Activated naive CD4-positive, alpha-beta T cell treated with anti-CD3 and anti-CD28 coated beads, Interleukin-2, amount 10 ng/mL, durations not matched to agents 7 days and 5 days (primary cell): Measurements from ENCODE around the gene CDH4.

Experiments
- CTCF ChIA-PET: fragments of 350-600 bp; sonication (Branson Sonifier 250); formaldehyde crosslinking; loops from one replicate; lab custom pipeline; 2021; ENCODE audit warnings: antibody characterized with exemption; lab: Charles Lee
- DNase-seq: peaks from one replicate; pipeline ENCODE4 v3.0.0-alpha.2; 2020
- H3K27ac Mint-ChIP-seq: one replicate; pipeline ENCODE4 v1.8.0; 2021; ENCODE audit warnings: mild to moderate bottlenecking, moderate library complexity, mixed read lengths
- H3K27me3 Mint-ChIP-seq: one replicate; pipeline ENCODE4 v1.8.0; 2021; ENCODE audit warnings: mild to moderate bottlenecking, mixed read lengths
- H3K36me3 Mint-ChIP-seq: one replicate; pipeline ENCODE4 v1.8.0; 2021; ENCODE audit warnings: mixed read lengths
- H3K4me1 Mint-ChIP-seq: one replicate; pipeline ENCODE4 v1.8.0; 2021; ENCODE audit warnings: mixed read lengths
- H3K4me3 Mint-ChIP-seq: one replicate; pipeline ENCODE4 v1.8.0; 2021; ENCODE audit warnings: mild to moderate bottlenecking, moderate library complexity, mixed read lengths
- H3K9me3 Mint-ChIP-seq: one replicate; pipeline ENCODE4 v1.8.0; 2021; ENCODE audit warnings: mixed read lengths

The CDH4 gene

GRCh38 chr20:61896058-61896961 is 644.2 kb downstream of the CDH4 start:
- H3K9me3 Mint-ChIP-seq: no peaks in the 10 kb centered on the region
- CTCF ChIA-PET: interaction anchor here (0.7 to 1.4 kb wide), 7 partner anchors 9 to 1839 kb away, joined by 3 to 5 read pairs (median 4); no protein-coding TSS in a partner anchor

GRCh38 chr20:61897401-61898295 is 645.6 kb downstream of the CDH4 start:
- no peaks in the 10 kb centered on the region for H3K27me3 Mint-ChIP-seq
- no peak overlapping the region for H3K4me3 Mint-ChIP-seq
- CTCF ChIA-PET: no interaction called here
- DNase-seq: no peak
- H3K9me3 Mint-ChIP-seq: no peaks in the 10 kb centered on the region
- H3K36me3 Mint-ChIP-seq: no peaks in the 10 kb centered on the region
- peaks cover 4% of the 10 kb centered on the region for H3K4me1 Mint-ChIP-seq
- H3K27ac Mint-ChIP-seq: no peak overlapping the region

More at GRCh38 chr20:61896058-61896961, 644.2 kb downstream of the CDH4 start:
- Mint-ChIP-seq H3K4me3 (no peak overlapping the region), H3K27me3 (no peaks in the 10 kb centered on the region), H3K4me1 (no peaks in the 10 kb centered on the region), H3K36me3 (no peaks in the 10 kb centered on the region), H3K27ac (no peak overlapping the region)
- peak; percentile 46 for DNase-seq

GRCh38 chr20:61898405-61898804 is 646.3 kb downstream of the CDH4 start:
- CTCF ChIA-PET: no interaction called here
- Mint-ChIP-seq H3K27ac (no peak overlapping the region), H3K27me3 (no peaks in the 10 kb centered on the region), H3K36me3 (no peaks in the 10 kb centered on the region), H3K4me3 (no peak overlapping the region), H3K9me3 (no peaks in the 10 kb centered on the region), H3K4me1 (peaks cover 4% of the 10 kb centered on the region)
- no peak for DNase-seq

GRCh38 chr20:61900011-61900944 is 648.2 kb downstream of the CDH4 start:
- H3K36me3 Mint-ChIP-seq: no peaks in the 10 kb centered on the region

GRCh38 chr20:61900945-61901293 is 648.9 kb downstream of the CDH4 start:
- DNase-seq: no peak
- Mint-ChIP-seq H3K27me3 (no peaks in the 10 kb centered on the region), H3K4me1 (peaks cover 4% of the 10 kb centered on the region), H3K36me3 (no peaks in the 10 kb centered on the region), H3K27ac (no peak overlapping the region), H3K4me3 (no peak overlapping the region), H3K9me3 (no peaks in the 10 kb centered on the region)
- CTCF ChIA-PET: no interaction called here

More at GRCh38 chr20:61900011-61900944, 648.2 kb downstream of the CDH4 start:
- Mint-ChIP-seq H3K4me1 (peaks cover 4% of the 10 kb centered on the region), H3K9me3 (no peaks in the 10 kb centered on the region), H3K27me3 (no peaks in the 10 kb centered on the region), H3K4me3 (no peak overlapping the region), H3K27ac (no peak overlapping the region)
- CTCF ChIA-PET: no interaction called here
- DNase-seq: no peak

- Mint-ChIP-seq H3K4me1 (peaks cover 4% of the 10 kb centered on the region), H3K4me3 (no peak overlapping the region), H3K9me3 (no peaks in the 10 kb centered on the region), H3K27ac (no peak overlapping the region), H3K36me3 (no peaks in the 10 kb centered on the region), H3K27me3 (no peaks in the 10 kb centered on the region)
- CTCF ChIA-PET: no interaction called here
- no peak for DNase-seq
Observed at GRCh38 chr20:61901392-61902220, 649.5 kb downstream of the CDH4 start.

GRCh38 chr20:61902221-61902869 is 650.3 kb downstream of the CDH4 start:
- DNase-seq: no peak
- Mint-ChIP-seq H3K27me3 (no peaks in the 10 kb centered on the region), H3K4me1 (peaks cover 4% of the 10 kb centered on the region), H3K36me3 (no peaks in the 10 kb centered on the region), H3K4me3 (no peak overlapping the region), H3K9me3 (no peaks in the 10 kb centered on the region), H3K27ac (no peak overlapping the region)
- CTCF ChIA-PET: no interaction called here

GRCh38 chr20:61903575-61904340 is 651.7 kb downstream of the CDH4 start:
- Mint-ChIP-seq H3K27me3 (no peaks in the 10 kb centered on the region), H3K27ac (no peak overlapping the region), H3K4me3 (no peak overlapping the region), H3K4me1 (peaks cover 4% of the 10 kb centered on the region), H3K9me3 (no peaks in the 10 kb centered on the region), H3K36me3 (no peaks in the 10 kb centered on the region)
- CTCF ChIA-PET: no interaction called here
- DNase-seq: no peak

GRCh38 chr20:61904456-61904855 is 652.4 kb downstream of the CDH4 start:
- CTCF ChIA-PET: no interaction called here
- Mint-ChIP-seq H3K27ac (no peak overlapping the region), H3K4me3 (no peak overlapping the region), H3K36me3 (no peaks in the 10 kb centered on the region), H3K4me1 (peaks cover 4% of the 10 kb centered on the region), H3K9me3 (no peaks in the 10 kb centered on the region), H3K27me3 (peaks cover 1% of the 10 kb centered on the region)
- no peak for DNase-seq

GRCh38 chr20:61905781-61906523 is 653.9 kb downstream of the CDH4 start:
- H3K9me3 Mint-ChIP-seq: no peaks in the 10 kb centered on the region
- no peak for DNase-seq
- H3K4me1 Mint-ChIP-seq: peaks cover 4% of the 10 kb centered on the region
- H3K4me3 Mint-ChIP-seq: no peak overlapping the region
- H3K36me3 Mint-ChIP-seq: no peaks in the 10 kb centered on the region
- H3K27ac Mint-ChIP-seq: no peak overlapping the region
- H3K27me3 Mint-ChIP-seq: peaks cover 3% of the 10 kb centered on the region
- CTCF ChIA-PET: no interaction called here

- H3K4me1 Mint-ChIP-seq: no peaks in the 10 kb centered on the region
- no peak overlapping the region for H3K27ac Mint-ChIP-seq
- H3K36me3 Mint-ChIP-seq: no peaks in the 10 kb centered on the region
- H3K27me3 Mint-ChIP-seq: peaks cover 3% of the 10 kb centered on the region
- no peak overlapping the region for H3K4me3 Mint-ChIP-seq
- no peaks in the 10 kb centered on the region for H3K9me3 Mint-ChIP-seq
- no peak for DNase-seq
- CTCF ChIA-PET: interaction anchor here (1.7 kb wide), 1 partner anchor 11 kb away, joined by 5 read pairs; no protein-coding TSS in a partner anchor
Observed at GRCh38 chr20:61907081-61907891, 655.2 kb downstream of the CDH4 start.
